CD14-positive monocyte (primary cell): ENCODE results near the gene RPL19. TPM values are rescaled to one million over a fixed set of nuclear protein-coding genes. Genes with fewer than 3 reads are reported as not detected.

Source experiments
- DNase-seq, 3 donors: peaks; one replicate each; pipeline ENCODE4 v3.0.0-alpha.2; 2011 to 2022
- H2AFZ ChIP-seq: 2 replicates; pipeline ENCODE4 v1.6.0; 2012; ENCODE audit warnings: mild to moderate bottlenecking, low read depth, low read length, inconsistent platforms; ENCODE audit not compliant: insufficient read depth, poor library complexity, severe bottlenecking
- H3K27ac ChIP-seq, 2 donors: 1 replicate in 1 of 2; 2 replicates in 1 of 2; pipeline ENCODE4 v1.5.1; 2012 to 2013; ENCODE audit warnings: low read length in 2 of 2, control low read depth in 1 of 2, inconsistent platforms in 1 of 2, low read depth in 1 of 2, mild to moderate bottlenecking in 1 of 2
- H3K27me3 ChIP-seq, 2 donors: one replicate each; pipeline versions ENCODE4 v1.6.0 to v1.6.1; 2011 to 2013; ENCODE audit warnings: low read length in 2 of 2; ENCODE audit not compliant: control insufficient read depth in 2 of 2, insufficient read depth in 2 of 2
- H3K36me3 ChIP-seq, 2 donors: replicated peaks in 1 of 2; 1 replicate in 1 of 2; 2 replicates in 1 of 2; pipeline versions ENCODE4 v1.5.1 to v1.6.1; 2012 to 2013; ENCODE audit warnings: low read length in 2 of 2, control low read depth in 1 of 2, inconsistent platforms in 1 of 2, mild to moderate bottlenecking in 1 of 2; ENCODE audit not compliant: insufficient read depth in 2 of 2, control insufficient read depth in 1 of 2
- H3K4me1 ChIP-seq, 2 donors: 1 replicate in 1 of 2; 2 replicates in 1 of 2; pipeline versions ENCODE4 v1.5.1 to v1.6.1; 2012 to 2013; ENCODE audit warnings: low read length in 2 of 2, control low read depth in 1 of 2, inconsistent platforms in 1 of 2, mild to moderate bottlenecking in 1 of 2, moderate library complexity in 1 of 2; ENCODE audit not compliant: insufficient read depth in 2 of 2, control insufficient read depth in 1 of 2
- H3K4me2 ChIP-seq: replicated peaks from 2 replicates; pipeline ENCODE3; 2012; ENCODE audit warnings: low read length, moderate library complexity, mild to moderate bottlenecking; ENCODE audit not compliant: poor library complexity, severe bottlenecking; ENCODE audit errors: extremely low read depth
- H3K4me3 ChIP-seq, 3 experiments: fragments of 200-600 bp in 1 of 3; sonication (generic) in 1 of 3; replicated peaks in 1 of 3; 1 replicate in 2 of 3; 2 replicates in 1 of 3; pipeline ENCODE4 v1.5.1; 2011 to 2013; ENCODE audit warnings: low read length in 3 of 3, mild to moderate bottlenecking in 3 of 3, control low read depth in 2 of 3, low read depth in 2 of 3, inconsistent platforms in 1 of 3, moderate library complexity in 1 of 3
- H3K79me2 ChIP-seq: 2 replicates; pipeline ENCODE4 v1.6.0; 2012; ENCODE audit warnings: mild to moderate bottlenecking, control low read depth, inconsistent platforms, low read length, moderate library complexity; ENCODE audit not compliant: insufficient read depth
- H3K9ac ChIP-seq: 2 replicates; pipeline ENCODE4 v1.6.0; 2017; ENCODE audit warnings: low read length, mild to moderate bottlenecking; ENCODE audit not compliant: insufficient read depth, poor library complexity, severe bottlenecking
- H3K9me3 ChIP-seq, 2 donors: replicated peaks in 1 of 2; 1 replicate in 1 of 2; 2 replicates in 1 of 2; pipeline versions ENCODE4 v1.5.1 to v1.6.1; 2012 to 2013; ENCODE audit warnings: low read length in 2 of 2, control low read depth in 1 of 2; ENCODE audit not compliant: control insufficient read depth in 1 of 2, insufficient read depth in 1 of 2
- H4K20me1 ChIP-seq: 2 replicates; pipeline ENCODE4 v1.6.0; 2012; ENCODE audit warnings: mild to moderate bottlenecking, low read length, control low read depth, moderate library complexity; ENCODE audit not compliant: insufficient read depth
- H3K27ac Mint-ChIP-seq, 7 donors: one replicate each; pipeline ENCODE4 v1.8.0; 2020; ENCODE audit warnings: mild to moderate bottlenecking in 7 of 7, mixed read lengths in 7 of 7, moderate library complexity in 6 of 7, inconsistent platforms in 2 of 7
- H3K27me3 Mint-ChIP-seq, 3 donors: one replicate each; pipeline ENCODE4 v1.8.0; 2021 to 2022; ENCODE audit warnings: low read depth in 3 of 3, mild to moderate bottlenecking in 3 of 3, mixed read lengths in 3 of 3, moderate library complexity in 3 of 3, inconsistent platforms in 1 of 3
- H3K36me3 Mint-ChIP-seq, 2 donors: one replicate each; pipeline ENCODE4 v1.8.0; 2020; ENCODE audit warnings: mixed read lengths in 2 of 2, inconsistent platforms in 1 of 2, mild to moderate bottlenecking in 1 of 2
- H3K4me1 Mint-ChIP-seq: one replicate; pipeline ENCODE4 v1.8.0; 2020; ENCODE audit warnings: mild to moderate bottlenecking, mixed read lengths
- H3K4me3 Mint-ChIP-seq, 2 donors: one replicate each; pipeline ENCODE4 v1.8.0; 2020; ENCODE audit warnings: mild to moderate bottlenecking in 2 of 2, mixed read lengths in 2 of 2, moderate library complexity in 1 of 2
- H3K9me3 Mint-ChIP-seq, 7 donors: one replicate each; pipeline ENCODE4 v1.8.0; 2020 to 2022; ENCODE audit warnings: mixed read lengths in 7 of 7, mild to moderate bottlenecking in 6 of 7, moderate library complexity in 6 of 7, inconsistent platforms in 2 of 7
- CTCF ChIP-seq: fragments of 200-600 bp; IDR thresholded peaks from one replicate; pipeline ENCODE4 v1.8.0; 2022; ENCODE audit warnings: antibody characterized with exemption, mild to moderate bottlenecking
- WGBS: methylation state at CpG from one replicate; pipeline ENCODE4 v1.1.5; 2013; ENCODE audit warnings: missing lambda C conversion rate; ENCODE audit not compliant: insufficient coverage; 5-methylcytosine and 5-hydroxymethylcytosine counted together
- intact Hi-C, 2 donors: fragments of 100-400 bp; cut with micrococcal nuclease; formaldehyde crosslinking; loops; one replicate each; pipeline versions ENCODE4 v1.15.0 to v1.15.1; 2023
- polyA plus RNA-seq, 3 donors: library from polyadenylated mRNA; depleted of rRNA in 1 of 3; unstranded in 2 of 3; stranded (reverse) in 1 of 3; fragments of 300-500 nt in 2 of 3; fragments of >200 nt in 1 of 3; fragmentation: Illumina TruSeq in 2 of 3; gene quantifications; 1 replicate in 2 of 3; 2 replicates in 1 of 3; pipeline ENCODE4 v1.2.3, GENCODE V29; 2012 to 2021

Gene RPL19
- polyA plus RNA-seq, 3 donors = 1,069 to 1,809 (median 1,232) TPM

GRCh38 chr17:39175695-39176093, 24.4 kb upstream of the RPL19 start:
- peak overlapping the region; percentile 65 for H3K4me2 ChIP-seq
- DNase-seq = peak; percentile 36 to 64 (median 40)
- Mint-ChIP-seq H3K4me3 (peak overlapping the region in 1 of 2 donors; percentile 51), H3K36me3 (peaks cover 30 to 32% of the 10 kb centered on the region in 2 donors), H3K4me1 (peaks cover 28% of the 10 kb centered on the region), H3K9me3 (peaks cover 0 to 6% (median 2%) of the 10 kb centered on the region in 7 donors), H3K27me3 (peaks cover 3 to 8% (median 8%) of the 10 kb centered on the region in 3 donors), H3K27ac (peak overlapping the region in 1 of 7 donors; percentile 59)
- 19% methylated on average over 10 of the region's 10 CpGs for WGBS
- H3K4me3 ChIP-seq = peak overlapping the region in 1 of 3 experiments; percentile 65
- no peak overlapping the region for H3K27ac ChIP-seq
- H3K9me3 ChIP-seq = no peaks in the 10 kb centered on the region
- H3K36me3 ChIP-seq = peaks cover 11 to 17% of the 10 kb centered on the region in 2 donors
- no peaks in the 10 kb centered on the region for H3K27me3 ChIP-seq
- peaks cover 10 to 15% of the 10 kb centered on the region in 2 donors for H3K4me1 ChIP-seq
- no peak for TF ChIP-seq CTCF
- intact Hi-C loops = no loop called here
- no peaks in the 10 kb centered on the region for H3K79me2 ChIP-seq
- no peak overlapping the region for H2AFZ ChIP-seq
- H3K9ac ChIP-seq = no peak overlapping the region
- no peaks in the 10 kb centered on the region for H4K20me1 ChIP-seq

GRCh38 chr17:39177256-39177655, 22.8 kb upstream of the RPL19 start:
- no peak for TF ChIP-seq CTCF
- Mint-ChIP-seq H3K27ac (no peak overlapping the region), H3K4me1 (peaks cover 27% of the 10 kb centered on the region)

More at GRCh38 chr17:39177256-39177655, 22.8 kb upstream of the RPL19 start:
- Histone ChIP-seq H3K27ac (no peak overlapping the region), H3K9ac (no peak overlapping the region), H3K4me3 (no peak overlapping the region), H3K36me3 (peaks cover 16 to 22% of the 10 kb centered on the region in 2 donors), H3K9me3 (no peaks in the 10 kb centered on the region), H3K79me2 (no peaks in the 10 kb centered on the region), H3K4me1 (peaks cover 10 to 15% of the 10 kb centered on the region in 2 donors), H4K20me1 (no peaks in the 10 kb centered on the region), H3K4me2 (no peak overlapping the region), H2AFZ (no peak overlapping the region), H3K27me3 (no peaks in the 10 kb centered on the region)
- peaks cover 33 to 41% of the 10 kb centered on the region in 2 donors for H3K36me3 Mint-ChIP-seq
- intact Hi-C loops = no loop called here
- H3K9me3 Mint-ChIP-seq = peaks cover 0 to 6% (median 2%) of the 10 kb centered on the region in 7 donors
- no peak for DNase-seq
- H3K4me3 Mint-ChIP-seq = no peak overlapping the region
- peaks cover 3 to 8% (median 7%) of the 10 kb centered on the region in 3 donors for H3K27me3 Mint-ChIP-seq
- WGBS = over 99% methylated on average over 10 of the region's 12 CpGs
